Superior temporal gyrus (tissue), 1 donor: ENCODE measurements around the gene CDKAL1.
"Not testable (repeated sequence)": the region's sequence is repeated elsewhere in the genome, so short reads cannot be mapped to it uniquely, and the experiment has no call there.

ENCODE experiments used
- DNase-seq: peaks from one replicate; pipeline ENCODE4 v3.0.0-alpha.2; 2016; ENCODE audit errors: extremely low spot score

Gene CDKAL1

GRCh38 chr6:20793174-20793573 is 258.9 kb downstream of the CDKAL1 start:
- no peak for DNase-seq

- DNase-seq = no peak
Observed at GRCh38 chr6:20797597-20797996, 263.3 kb downstream of the CDKAL1 start.

GRCh38 chr6:20800229-20800628 is 266.0 kb downstream of the CDKAL1 start:
- DNase-seq = no peak

GRCh38 chr6:20800653-20801052 is 266.4 kb downstream of the CDKAL1 start:
- DNase-seq = no peak

GRCh38 chr6:20801595-20801994 is 267.3 kb downstream of the CDKAL1 start:
- DNase-seq = no peak

GRCh38 chr6:20802596-20802995 is 268.3 kb downstream of the CDKAL1 start:
- DNase-seq = no peak

- no peak for DNase-seq
Observed at GRCh38 chr6:20805021-20805420, 270.8 kb downstream of the CDKAL1 start.

GRCh38 chr6:20806669-20807068 is 272.4 kb downstream of the CDKAL1 start:
- no peak for DNase-seq

GRCh38 chr6:20808439-20808838 is 274.2 kb downstream of the CDKAL1 start:
- no peak for DNase-seq

GRCh38 chr6:20808924-20809323 is 274.7 kb downstream of the CDKAL1 start:
- DNase-seq = no peak

- DNase-seq = no peak
Observed at GRCh38 chr6:20810727-20811108, 276.5 kb downstream of the CDKAL1 start.

- no peak for DNase-seq
Observed at GRCh38 chr6:20811109-20811761, 277.0 kb downstream of the CDKAL1 start.

- DNase-seq = no peak
Observed at GRCh38 chr6:20812776-20813175, 278.5 kb downstream of the CDKAL1 start.

GRCh38 chr6:20814494-20814893 is 280.2 kb downstream of the CDKAL1 start:
- DNase-seq = no peak

- DNase-seq = no peak
Observed at GRCh38 chr6:20816126-20816525, 281.9 kb downstream of the CDKAL1 start.

GRCh38 chr6:20817806-20818320 is 283.6 kb downstream of the CDKAL1 start:
- no peak for DNase-seq

- no peak for DNase-seq
Observed at GRCh38 chr6:20819774-20820400, 285.6 kb downstream of the CDKAL1 start.

GRCh38 chr6:20826378-20826777 is 292.1 kb downstream of the CDKAL1 start:
- no peak for DNase-seq

- DNase-seq = no peak
Observed at GRCh38 chr6:20827798-20828197, 293.5 kb downstream of the CDKAL1 start.

GRCh38 chr6:20830576-20830975 is 296.3 kb downstream of the CDKAL1 start:
- DNase-seq = no peak

- not testable (repeated sequence) for DNase-seq
Observed at GRCh38 chr6:20831251-20831650, 297.0 kb downstream of the CDKAL1 start.

- DNase-seq = peak; percentile 38
Observed at GRCh38 chr6:20833881-20834515, 299.7 kb downstream of the CDKAL1 start.
